Gastroesophageal sphincter (tissue), 4 donors: ENCODE data around the gene LIMD2. TPM values are rescaled to one million over a fixed set of nuclear protein-coding genes. Genes with fewer than 3 reads are reported as not detected.

Source experiments
- ATAC-seq: fragments of 150-250 bp; one replicate; pipeline ENCODE4 v1.9.1; 2016; ENCODE audit warnings: mild to moderate bottlenecking, moderate library complexity
- H3K27ac ChIP-seq, 4 donors: fragments of 200-600 bp; sonication (generic) in 3 of 4; 1 replicate in 3 of 4; 2 replicates in 1 of 4; pipeline ENCODE4 v1.5.1; 2016 to 2019
- H3K27me3 ChIP-seq: fragments of 200-600 bp; sonication (generic); one replicate; pipeline ENCODE4 v1.5.1; 2019
- H3K36me3 ChIP-seq, 2 donors: fragments of 200-600 bp; sonication (generic); one replicate each; pipeline ENCODE4 v1.5.1; 2019; ENCODE audit warnings: control low read depth in 1 of 2
- H3K4me1 ChIP-seq, 3 donors: fragments of 200-600 bp; sonication (generic); 1 replicate in 2 of 3; 2 replicates in 1 of 3; pipeline ENCODE4 v1.5.1; 2016 to 2019; ENCODE audit warnings: control low read depth in 2 of 3
- H3K4me3 ChIP-seq, 2 donors: fragments of 200-600 bp; sonication (generic); one replicate each; pipeline ENCODE4 v1.5.1; 2019; ENCODE audit warnings: mild to moderate bottlenecking in 1 of 2, moderate library complexity in 1 of 2
- H3K9me3 ChIP-seq, 3 donors: fragments of 200-600 bp; sonication (generic); one replicate each; pipeline ENCODE4 v1.5.1; 2017 to 2019; ENCODE audit warnings: control low read depth in 2 of 3
- CTCF ChIP-seq, 4 experiments: fragments of 200-600 bp in 2 of 4; fragments of 450-650 bp in 2 of 4; sonication (generic) in 1 of 4; IDR thresholded peaks; one replicate each; pipeline ENCODE4 v1.5.1; 2017 to 2019; ENCODE audit warnings: antibody characterized with exemption in 4 of 4, mild to moderate bottlenecking in 2 of 4, moderate library complexity in 2 of 4
- EP300 ChIP-seq: sonication (generic); formaldehyde crosslinking; IDR thresholded peaks from one replicate; pipeline ENCODE4 v1.6.1; 2017; ENCODE audit warnings: antibody characterized with exemption, mild to moderate bottlenecking
- POLR2A ChIP-seq, 2 donors: fragments of 450-650 bp; IDR thresholded peaks; one replicate each; pipeline ENCODE4 v1.6.1; 2017; ENCODE audit warnings: antibody characterized with exemption in 2 of 2, mild to moderate bottlenecking in 2 of 2, moderate library complexity in 1 of 2
- POLR2AphosphoS5 ChIP-seq: sonication (generic); formaldehyde crosslinking; IDR thresholded peaks from one replicate; pipeline ENCODE4 v1.6.1; 2017; ENCODE audit warnings: antibody characterized with exemption
- WGBS, 2 donors: methylation state at CpG; one replicate each; pipeline ENCODE4 v1.1.5; 2018; ENCODE audit warnings: low coverage in 1 of 2; 5-methylcytosine and 5-hydroxymethylcytosine counted together
- total RNA-seq, 4 donors: library from RNA; depleted of rRNA; stranded (reverse); fragments of >200 nt; gene quantifications; one replicate each; pipeline ENCODE4 v1.1.0, GENCODE V29; 2016

LIMD2 gene
- total RNA-seq, 4 donors from 2014 or later, result 2.3 to 11.0 (median 6.7) TPM

GRCh38 chr17:63709110-63709509 lies 9.2 kb upstream of the LIMD2 start:
- H3K36me3 ChIP-seq, result peaks cover 0 to 100% of the 10 kb centered on the region in 2 donors
- ATAC-seq, result no peak
- H3K9me3 ChIP-seq, result no peaks in the 10 kb centered on the region
- no peaks in the 10 kb centered on the region for H3K27me3 ChIP-seq
- no peaks in the 10 kb centered on the region for H3K4me1 ChIP-seq
- 95% methylated on average over 6 of the region's 6 CpGs; no CpG with 5 or more reads in 1 of the 2 donors for WGBS, 2 donors
- no peak for TF ChIP-seq POLR2AphosphoS5
- no peak for TF ChIP-seq POLR2A (IDR thresholded peaks at IDR 0.05)
- H3K4me3 ChIP-seq, result no peak overlapping the region
- no peak overlapping the region for H3K27ac ChIP-seq

DNA sequence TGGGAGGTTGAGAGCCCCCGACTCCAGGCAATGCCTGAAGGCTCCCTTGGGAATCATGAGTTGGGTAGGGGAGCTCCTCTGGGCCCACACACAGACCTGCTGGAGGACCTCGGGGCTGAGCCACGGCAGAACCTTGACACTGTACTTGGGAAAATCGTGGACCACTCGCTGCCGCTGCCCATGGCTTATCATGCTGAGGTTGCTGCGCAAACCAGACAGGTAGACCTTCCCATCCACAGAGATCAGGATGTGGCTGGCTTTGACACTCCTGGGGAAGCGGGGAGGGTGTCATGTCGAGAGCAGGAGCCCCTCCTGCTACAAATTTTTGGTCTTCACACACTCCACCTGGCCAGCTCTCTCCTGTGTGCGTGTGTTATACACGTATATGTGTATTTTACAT lies 7.2 kb upstream of the LIMD2 start:
- Histone ChIP-seq H3K27me3 (no peaks in the 10 kb centered on the region), H3K36me3 (peaks cover 0 to 97% of the 10 kb centered on the region in 2 donors), H3K4me3 (no peak overlapping the region), H3K4me1 (peaks cover 0 to under 1% (median 0%) of the 10 kb centered on the region in 3 donors), H3K9me3 (no peaks in the 10 kb centered on the region), H3K27ac (no peak overlapping the region)
- TF ChIP-seq POLR2A (IDR thresholded peaks at IDR 0.05) (no peak), CTCF (IDR thresholded peaks at IDR 0.05) (no peak), POLR2AphosphoS5 (no peak), EP300 (no peak)
- whole genome bisulfite sequencing, 2 donors, result 80 to 85% methylated on average over 4 to 5 of the region's 11 CpGs
- ATAC-seq, result no peak

DNA sequence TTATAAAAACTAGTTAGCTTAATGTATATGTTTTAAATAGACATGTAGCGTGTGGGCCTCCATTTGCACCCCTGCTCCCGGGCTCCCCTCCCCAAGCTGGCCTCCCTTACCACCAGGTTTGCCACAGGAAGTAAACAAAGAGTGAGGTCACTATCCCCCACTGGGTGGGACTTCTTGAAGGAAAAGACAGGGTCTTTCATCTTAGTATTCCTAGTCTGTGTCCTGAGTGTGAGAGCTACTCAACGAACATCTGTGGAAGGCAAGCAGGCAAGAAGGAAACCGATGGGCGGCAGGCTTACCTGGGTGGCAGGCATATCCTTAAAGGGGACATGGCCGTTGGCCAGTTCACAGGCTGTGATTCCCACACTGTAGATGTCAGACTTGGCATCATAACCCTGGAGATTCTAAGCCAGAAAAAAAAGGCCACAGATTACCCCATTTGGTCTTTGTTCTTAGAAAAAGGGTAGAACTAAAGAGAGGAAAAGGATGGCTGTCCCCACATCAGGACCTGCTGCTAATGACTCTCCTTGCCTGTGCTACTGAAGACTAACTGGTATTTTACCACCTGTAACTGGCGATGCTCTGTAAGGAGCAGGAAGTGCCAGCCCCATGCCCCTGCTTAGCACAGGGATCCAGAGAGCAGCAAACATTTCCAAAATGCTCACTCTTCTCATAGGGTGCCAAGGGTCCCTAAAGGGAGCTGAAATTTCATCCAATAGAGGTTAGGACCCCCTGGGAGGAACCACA lies 6.6 kb upstream of the LIMD2 start:
- no peak for ATAC-seq
- WGBS, 2 donors, result 74 to 82% methylated on average over 5 of the region's 7 CpGs

GRCh38 chr17:63705657-63706056 lies 5.7 kb upstream of the LIMD2 start:
- 64% methylated on average over 3 of the region's 3 CpGs; no CpG with 5 or more reads in 1 of the 2 donors for WGBS, 2 donors
- Histone ChIP-seq H3K4me3 (no peak overlapping the region), H3K36me3 (peaks cover 0 to 82% of the 10 kb centered on the region in 2 donors), H3K27me3 (no peaks in the 10 kb centered on the region), H3K27ac (no peak overlapping the region), H3K4me1 (peaks cover 0 to 15% (median 9%) of the 10 kb centered on the region in 3 donors), H3K9me3 (no peaks in the 10 kb centered on the region)
- TF ChIP-seq EP300 (no peak), POLR2AphosphoS5 (no peak), CTCF (IDR thresholded peaks at IDR 0.05) (no peak), POLR2A (IDR thresholded peaks at IDR 0.05) (no peak)
- no peak for ATAC-seq

More for the DNA sequence above, 6.6 kb upstream of the LIMD2 start:
- Histone ChIP-seq H3K27ac (no peak overlapping the region), H3K4me1 (peaks cover 0 to 7% (median 1%) of the 10 kb centered on the region in 3 donors), H3K36me3 (peaks cover 0 to 90% of the 10 kb centered on the region in 2 donors), H3K27me3 (no peaks in the 10 kb centered on the region), H3K9me3 (no peaks in the 10 kb centered on the region), H3K4me3 (no peak overlapping the region)
- TF ChIP-seq CTCF (IDR thresholded peaks at IDR 0.05) (no peak), EP300 (no peak), POLR2AphosphoS5 (no peak), POLR2A (IDR thresholded peaks at IDR 0.05) (no peak)

DNA sequence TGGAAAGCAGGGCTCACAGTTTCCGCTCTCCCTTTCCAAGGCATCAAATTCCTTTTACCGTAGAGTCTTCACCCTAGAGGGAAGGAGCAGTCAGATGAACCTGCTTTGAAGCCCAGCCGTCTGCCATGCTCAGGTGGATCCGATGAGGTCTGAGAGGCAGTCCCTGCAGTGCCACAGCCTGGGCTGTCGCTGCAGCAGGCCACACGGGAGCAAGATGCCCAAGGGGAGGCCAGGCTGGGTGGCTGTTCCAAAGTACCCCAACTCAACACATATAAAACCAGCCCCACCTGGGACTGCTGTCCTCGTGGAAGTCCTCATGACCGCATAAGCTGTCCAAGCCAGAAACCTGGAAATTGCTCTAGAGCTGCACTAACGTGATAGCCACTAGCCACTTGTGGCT lies 4.9 kb upstream of the LIMD2 start:
- Histone ChIP-seq H3K27ac (no peak overlapping the region), H3K36me3 (peaks cover 0 to 74% of the 10 kb centered on the region in 2 donors), H3K9me3 (no peaks in the 10 kb centered on the region), H3K4me3 (no peak overlapping the region), H3K27me3 (no peaks in the 10 kb centered on the region), H3K4me1 (peaks cover 0 to 23% (median 11%) of the 10 kb centered on the region in 3 donors)
- ATAC-seq, result no peak
- WGBS, 2 donors, result 93% methylated on average over 3 to 4 of the region's 9 CpGs
- no peak for TF ChIP-seq POLR2A (IDR thresholded peaks at IDR 0.05)
- no peak for TF ChIP-seq POLR2AphosphoS5
- TF ChIP-seq CTCF (IDR thresholded peaks at IDR 0.05), result no peak
- no peak for TF ChIP-seq EP300
